K562 (cell line): ENCODE data around the gene MED29. TPM values are rescaled to one million over a fixed set of nuclear protein-coding genes. Genes with fewer than 3 reads are reported as not detected.

Experiments
- ATAC-seq: fragments of 200-7000 bp; cut with Tn5 transposase; 3 replicates; pipeline ENCODE4 v1.9.1; 2020; ENCODE audit warnings: moderate library complexity
- BruUV-seq: library from RNA; stranded (reverse); fragments of 400-500 nt; replicated peaks from 2 replicates; lab custom pipeline; 2021; lab: Mats Ljungman, UMichigan
- CTCF ChIA-PET: fragments of 300-600 bp; formaldehyde crosslinking; extraction: SDS; loops from one replicate; lab custom pipeline; 2021; ENCODE audit warnings: low intra/inter-chr PET ratio; lab: Yijun Ruan, JAX
- POLR2A ChIA-PET: fragments of 300-600, 350-650 bp; sonication (Branson Sonifier 250); formaldehyde crosslinking; extraction: SDS; loops from one replicate; lab custom pipeline; 2021; ENCODE audit warnings: antibody characterized with exemption, inconsistent platforms; lab: Yijun Ruan, JAX
- DNase-seq, 4 experiments: peaks; one replicate each; pipeline versions ENCODE4 v3.0.0 to v3.0.0-alpha.2; 2011 to 2018; ENCODE audit warnings: low spot score in 3 of 4, mixed read lengths in 3 of 4; ENCODE audit errors: extremely low read depth in 1 of 4
- FAIRE-seq: peaks from 2 replicates; lab custom pipeline; 2011; peaks lifted over from hg19 to GRCh38; lab: Jason Lieb, UNC
- H2AFZ ChIP-seq: 2 replicates; pipeline ENCODE4 v1.6.0; 2011; ENCODE audit warnings: low read depth, low read length, control low read depth, inconsistent platforms
- H3K27ac ChIP-seq: fragments of 200-600 bp; 3 replicates; pipeline ENCODE4 v1.8.0; 2011; ENCODE audit warnings: low read depth, mild to moderate bottlenecking, control low read depth, inconsistent platforms, low read length, moderate library complexity, mixed read lengths; ENCODE audit errors: extremely low read depth
- H3K27me3 ChIP-seq, 2 experiments: fragments of 300-600 bp in 1 of 2; 2 replicates in 1 of 2; 3 replicates in 1 of 2; pipeline versions ENCODE4 v1.6.0 to v1.8.0; 2011; ENCODE audit warnings: inconsistent platforms in 2 of 2, low read length in 2 of 2, mild to moderate bottlenecking in 1 of 2, mixed read lengths in 1 of 2, moderate library complexity in 1 of 2; ENCODE audit not compliant: control insufficient read depth in 2 of 2, insufficient read depth in 2 of 2
- H3K36me3 ChIP-seq: fragments of 300-600 bp; 3 replicates; pipeline ENCODE4 v1.8.0; 2011; ENCODE audit warnings: mild to moderate bottlenecking, low read length, inconsistent platforms; ENCODE audit not compliant: control insufficient read depth, insufficient read depth
- H3K4me1 ChIP-seq, 2 experiments: fragments of 200-600 bp in 1 of 2; replicated peaks in 1 of 2; 2 replicates in 1 of 2; 3 replicates in 1 of 2; pipeline versions ENCODE4 v1.5.1 to v1.8.0; 2011; ENCODE audit warnings: inconsistent platforms in 2 of 2, low read length in 2 of 2, mild to moderate bottlenecking in 1 of 2, mixed read lengths in 1 of 2, moderate library complexity in 1 of 2; ENCODE audit not compliant: control insufficient read depth in 2 of 2, insufficient read depth in 2 of 2
- H3K4me2 ChIP-seq: 2 replicates; pipeline ENCODE4 v1.6.1; 2011; ENCODE audit warnings: low read length, control low read depth, inconsistent platforms, mixed read lengths; ENCODE audit not compliant: insufficient read depth
- H3K4me3 ChIP-seq: fragments of 200-600 bp; sonication (generic), shearing (Covaris generic); 2 replicates; pipeline ENCODE4 v1.5.1; 2016; ENCODE audit warnings: control low read depth, inconsistent platforms
- H3K79me2 ChIP-seq: fragments of 200-600 bp; 3 replicates; pipeline ENCODE4 v1.8.0; 2011; ENCODE audit warnings: low read length, inconsistent platforms; ENCODE audit not compliant: control insufficient read depth, insufficient read depth
- H3K9ac ChIP-seq, 2 experiments: 2 replicates each; pipeline versions ENCODE4 v1.6.0 to v1.6.1; 2011; ENCODE audit warnings: low read depth in 2 of 2, low read length in 2 of 2, control low read depth in 1 of 2, inconsistent platforms in 1 of 2, mild to moderate bottlenecking in 1 of 2, mixed read lengths in 1 of 2; ENCODE audit not compliant: insufficient read depth in 1 of 2
- H3K9me1 ChIP-seq: one replicate; pipeline ENCODE4 v1.6.0; 2011; ENCODE audit warnings: inconsistent platforms, mild to moderate bottlenecking, low read length, moderate library complexity; ENCODE audit not compliant: control insufficient read depth, insufficient read depth
- H3K9me3 ChIP-seq: replicated peaks from 2 replicates; pipeline ENCODE4 v1.5.1; 2011; ENCODE audit warnings: low read depth, low read length, inconsistent platforms; ENCODE audit not compliant: control insufficient read depth, insufficient read depth
- H4K20me1 ChIP-seq: replicated peaks from 2 replicates; pipeline ENCODE4 v1.6.1; 2011; ENCODE audit warnings: low read length, inconsistent platforms, mixed read lengths; ENCODE audit not compliant: control insufficient read depth, insufficient read depth
- ARHGAP35 ChIP-seq: fragments of 450-650 bp; IDR thresholded peaks from 2 replicates; pipeline ENCODE4 v1.6.1; 2018; ENCODE audit not compliant: partially characterized antibody
- EGR1 ChIP-seq: fragments of 450-650 bp; conservative IDR thresholded peaks from 2 replicates; pipeline ENCODE4 v1.6.1; 2017; ENCODE audit warnings: mild to moderate bottlenecking
- GATA2 ChIP-seq: sonication (generic); formaldehyde crosslinking; IDR thresholded peaks from 2 replicates; pipeline ENCODE4 v1.4.0; 2020; ENCODE audit warnings: mild to moderate bottlenecking, missing genetic modification reagents
- MAFF ChIP-seq: IDR thresholded peaks from 2 replicates; pipeline ENCODE4 v1.6.1; 2012; ENCODE audit warnings: low read length, improper control_type of control experiment
- MCM2 ChIP-seq: fragments of 450-650 bp; IDR thresholded peaks from 2 replicates; pipeline ENCODE4 v1.6.1; 2017; ENCODE audit warnings: low read depth, mild to moderate bottlenecking
- MEIS2 ChIP-seq: fragments of 450-650 bp; IDR thresholded peaks from 2 replicates; pipeline ENCODE4 v1.6.1; 2014; ENCODE audit warnings: mild to moderate bottlenecking; ENCODE audit not compliant: partially characterized antibody
- NFE2 ChIP-seq: IDR thresholded peaks from 2 replicates; pipeline ENCODE4 v1.6.1; 2014; ENCODE audit warnings: antibody characterized with exemption, low read depth
- RNF2 ChIP-seq: sonication (generic); IDR thresholded peaks from 2 replicates; pipeline ENCODE4 v1.6.1; 2016
- SMAD3 ChIP-seq: fragments of 450-650 bp; formaldehyde crosslinking; conservative IDR thresholded peaks from 2 replicates; pipeline ENCODE4 v1.4.0; 2020; ENCODE audit warnings: mild to moderate bottlenecking
- SMARCA4 ChIP-seq: fragments of 450-650 bp; IDR thresholded peaks from 2 replicates; pipeline ENCODE4 v1.6.1; 2016
- STAG1 ChIP-seq: sonication (generic); formaldehyde crosslinking; IDR thresholded peaks from 2 replicates; pipeline ENCODE4 v1.5.0; 2020; ENCODE audit warnings: missing genetic modification reagents, borderline replicate concordance
- ZNF316 ChIP-seq: fragments of 450-650 bp; IDR thresholded peaks from 2 replicates; pipeline ENCODE4 v1.6.1; 2016
- ZNF75A ChIP-seq: fragments of 450-650 bp; formaldehyde crosslinking; IDR thresholded peaks from 2 replicates; pipeline ENCODE4 v1.4.0; 2020; ENCODE audit warnings: mild to moderate bottlenecking
- WGBS: fragments of 100-300 bp; shearing (Covaris generic); methylation state at CpG from one replicate; pipeline ENCODE4 v1.1.6; 2016; ENCODE audit warnings: low coverage, mixed read lengths; ENCODE audit not compliant: insufficient coverage; ENCODE audit errors: missing lambda C conversion rate; 5-methylcytosine and 5-hydroxymethylcytosine counted together
- in situ Hi-C: fragments of 300-500 bp; cut with MboI; formaldehyde crosslinking; loops from 4 replicates; pipeline ENCODE4 v1.15.0; 2018; ENCODE audit warnings: inconsistent platforms, mixed read lengths
- intact Hi-C: fragments of 100-400 bp; cut with micrococcal nuclease; formaldehyde crosslinking; loops from 2 replicates; pipeline ENCODE4 v1.14.2; 2022
- polyA plus RNA-seq, 8 experiments: library from polyadenylated mRNA; depleted of rRNA in 4 of 8; stranded (reverse) in 5 of 8; unstranded in 3 of 8; fragments of >200 nt; fragmentation: Nextera tagmentation in 2 of 8; fragmentation: Illumina TruSeq in 1 of 8; extraction: Ambion mirVana in 2 of 8; extraction: Trizol in 1 of 8; gene quantifications; 2 replicates each; pipeline versions ENCODE4 v1.2.1 to v1.2.3, GENCODE V29; 2011 to 2014; ENCODE audit warnings: inconsistent platforms in 1 of 8, missing spikeins in 1 of 8
- total RNA-seq, 7 experiments: library from RNA; depleted of rRNA in 6 of 7; stranded (reverse); fragments of >200 nt in 6 of 7; fragmentation: Illumina TruSeq in 2 of 7; extraction: Trizol in 2 of 7; gene quantifications; 2 replicates each; pipeline versions ENCODE4 v1.2.1 to v1.2.3, GENCODE V29; 2011 to 2021; ENCODE audit warnings: low replicate concordance in 1 of 7
- TF ChIP-seq, protein P1 (sequence below): fragments of 450-650 bp; IDR thresholded peaks from 2 replicates; pipeline ENCODE4 v1.6.1; 2017; ENCODE audit warnings: antibody characterized with exemption, mild to moderate bottlenecking
- TF ChIP-seq, protein P2 (sequence below): IDR thresholded peaks from 2 replicates; pipeline ENCODE4 v1.6.1; 2012; ENCODE audit warnings: low read depth, low read length, improper control_type of control experiment, borderline replicate concordance
- TF ChIP-seq, protein P3 (sequence below), 2 experiments: IDR thresholded peaks; 2 replicates each; pipeline ENCODE4 v1.6.1; 2011; ENCODE audit warnings: borderline replicate concordance in 1 of 2, control low read depth in 1 of 2, low read depth in 1 of 2, low read length in 1 of 2, mild to moderate bottlenecking in 1 of 2, mixed read lengths in 1 of 2, moderate library complexity in 1 of 2; ENCODE audit not compliant: insufficient read depth in 1 of 2, insufficient read length in 1 of 2, poor library complexity in 1 of 2, severe bottlenecking in 1 of 2; ENCODE audit errors: extremely low read depth in 1 of 2

MED29 gene
- total and polyA plus RNA-seq, 9 of the 15 experiments (the other 6 are each of a cell fraction or from before 2014, with no cell fraction given) = 1.8 to 22.6 (median 12.4) TPM

DNA sequence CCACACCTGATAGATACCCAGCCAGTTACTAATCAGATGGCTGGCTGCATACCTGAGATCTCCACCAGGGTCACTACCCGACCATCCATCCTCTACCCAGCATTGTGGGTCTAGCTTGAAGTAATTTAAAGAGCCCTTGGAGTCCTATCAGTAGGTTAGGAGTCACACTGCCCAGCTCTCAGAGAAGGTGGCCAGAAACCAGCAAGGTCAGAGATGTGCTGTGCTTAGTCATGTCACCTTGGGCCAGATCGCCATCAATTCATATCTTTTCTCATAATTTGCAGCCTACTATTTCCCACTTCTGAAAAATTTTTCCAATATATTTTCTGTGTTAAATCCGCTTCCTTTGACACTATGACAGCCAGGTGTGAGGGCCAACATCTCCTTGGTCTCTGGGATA is 35.1 kb upstream of the MED29 start:
- no TSS peak for BruUV-seq
- Histone ChIP-seq H3K79me2 (peaks cover 62% of the 10 kb centered on the region), H3K9ac (peak overlapping the region; percentile 46 to 84; a peak in 1 of 4 replicates), H3K27me3 (no peaks in the 10 kb centered on the region), H4K20me1 (peaks cover 13% of the 10 kb centered on the region; the same call in 1 of the 2 replicates), H2AFZ (no peak overlapping the region), H3K36me3 (peaks cover 92% of the 10 kb centered on the region), H3K9me1 (no peaks in the 10 kb centered on the region), H3K4me1 (peaks cover 13 to 42% of the 10 kb centered on the region in 2 experiments), H3K4me2 (peak overlapping the region; percentile 65), H3K9me3 (no peaks in the 10 kb centered on the region), H3K27ac (peak overlapping the region; percentile 70), H3K4me3 (0 out of 2 replicates have a peak overlapping the region, but pooled peaks have one; percentile 21)
- WGBS = 6% methylated on average over 3 of the region's 3 CpGs
- ChIA-PET POLR2A (interaction anchor here (0.9 to 2.4 kb wide), 6 partner anchors 7 to 201 kb away, joined by 3 to 10 read pairs (median 6); partner anchors contain the start of genes MED29 and PAF1), CTCF (no interaction called here)
- in situ Hi-C loops = no loop called here
- FAIRE-seq (peak; percentile 78), DNase-seq (peak in 2 of 4 experiments; percentile 47 to 59), ATAC-seq (peak; percentile 66)
- intact Hi-C loops = no loop called here
- 0 out of 2 replicates have a peak, but pooled peaks have one; percentile 24 for TF ChIP-seq SMARCA4
- TF ChIP-seq STAG1 (CRISPR knock-in tag) = no peak
- TF ChIP-seq RNF2 = no peak
- no peak for TF ChIP-seq ARHGAP35
- TF ChIP-seq MCM2 = no peak
- no peak for TF ChIP-seq SMAD3 (CRISPR knock-in tag)
- no peak for TF ChIP-seq MEIS2
- TF ChIP-seq MAFF = peak; percentile 48; the same call in 1 of the 2 replicates
- no peak for TF ChIP-seq EGR1
- peak; percentile 48 for TF ChIP-seq ZNF316
- TF ChIP-seq, protein P1, sequence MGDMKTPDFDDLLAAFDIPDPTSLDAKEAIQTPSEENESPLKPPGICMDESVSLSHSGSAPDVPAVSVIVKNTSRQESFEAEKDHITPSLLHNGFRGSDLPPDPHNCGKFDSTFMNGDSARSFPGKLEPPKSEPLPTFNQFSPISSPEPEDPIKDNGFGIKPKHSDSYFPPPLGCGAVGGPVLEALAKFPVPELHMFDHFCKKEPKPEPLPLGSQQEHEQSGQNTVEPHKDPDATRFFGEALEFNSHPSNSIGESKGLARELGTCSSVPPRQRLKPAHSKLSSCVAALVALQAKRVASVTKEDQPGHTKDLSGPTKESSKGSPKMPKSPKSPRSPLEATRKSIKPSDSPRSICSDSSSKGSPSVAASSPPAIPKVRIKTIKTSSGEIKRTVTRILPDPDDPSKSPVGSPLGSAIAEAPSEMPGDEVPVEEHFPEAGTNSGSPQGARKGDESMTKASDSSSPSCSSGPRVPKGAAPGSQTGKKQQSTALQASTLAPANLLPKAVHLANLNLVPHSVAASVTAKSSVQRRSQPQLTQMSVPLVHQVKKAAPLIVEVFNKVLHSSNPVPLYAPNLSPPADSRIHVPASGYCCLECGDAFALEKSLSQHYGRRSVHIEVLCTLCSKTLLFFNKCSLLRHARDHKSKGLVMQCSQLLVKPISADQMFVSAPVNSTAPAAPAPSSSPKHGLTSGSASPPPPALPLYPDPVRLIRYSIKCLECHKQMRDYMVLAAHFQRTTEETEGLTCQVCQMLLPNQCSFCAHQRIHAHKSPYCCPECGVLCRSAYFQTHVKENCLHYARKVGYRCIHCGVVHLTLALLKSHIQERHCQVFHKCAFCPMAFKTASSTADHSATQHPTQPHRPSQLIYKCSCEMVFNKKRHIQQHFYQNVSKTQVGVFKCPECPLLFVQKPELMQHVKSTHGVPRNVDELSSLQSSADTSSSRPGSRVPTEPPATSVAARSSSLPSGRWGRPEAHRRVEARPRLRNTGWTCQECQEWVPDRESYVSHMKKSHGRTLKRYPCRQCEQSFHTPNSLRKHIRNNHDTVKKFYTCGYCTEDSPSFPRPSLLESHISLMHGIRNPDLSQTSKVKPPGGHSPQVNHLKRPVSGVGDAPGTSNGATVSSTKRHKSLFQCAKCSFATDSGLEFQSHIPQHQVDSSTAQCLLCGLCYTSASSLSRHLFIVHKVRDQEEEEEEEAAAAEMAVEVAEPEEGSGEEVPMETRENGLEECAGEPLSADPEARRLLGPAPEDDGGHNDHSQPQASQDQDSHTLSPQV = 0 out of 2 replicates have a peak, but pooled peaks have one; percentile 9
- TF ChIP-seq, protein P2, sequence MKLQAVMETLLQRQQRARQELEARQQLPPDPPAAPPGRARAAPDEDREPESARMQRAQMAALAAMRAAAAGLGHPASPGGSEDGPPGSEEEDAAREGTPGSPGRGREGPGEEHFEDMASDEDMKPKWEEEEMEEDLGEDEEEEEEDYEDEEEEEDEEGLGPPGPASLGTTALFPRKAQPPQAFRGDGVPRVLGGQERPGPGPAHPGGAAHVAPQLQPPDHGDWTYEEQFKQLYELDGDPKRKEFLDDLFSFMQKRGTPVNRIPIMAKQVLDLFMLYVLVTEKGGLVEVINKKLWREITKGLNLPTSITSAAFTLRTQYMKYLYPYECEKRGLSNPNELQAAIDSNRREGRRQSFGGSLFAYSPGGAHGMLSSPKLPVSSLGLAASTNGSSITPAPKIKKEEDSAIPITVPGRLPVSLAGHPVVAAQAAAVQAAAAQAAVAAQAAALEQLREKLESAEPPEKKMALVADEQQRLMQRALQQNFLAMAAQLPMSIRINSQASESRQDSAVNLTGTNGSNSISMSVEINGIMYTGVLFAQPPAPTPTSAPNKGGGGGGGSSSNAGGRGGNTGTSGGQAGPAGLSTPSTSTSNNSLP = no peak
- no peak for TF ChIP-seq ZNF75A (CRISPR knock-in tag)
- TF ChIP-seq, protein P3, sequence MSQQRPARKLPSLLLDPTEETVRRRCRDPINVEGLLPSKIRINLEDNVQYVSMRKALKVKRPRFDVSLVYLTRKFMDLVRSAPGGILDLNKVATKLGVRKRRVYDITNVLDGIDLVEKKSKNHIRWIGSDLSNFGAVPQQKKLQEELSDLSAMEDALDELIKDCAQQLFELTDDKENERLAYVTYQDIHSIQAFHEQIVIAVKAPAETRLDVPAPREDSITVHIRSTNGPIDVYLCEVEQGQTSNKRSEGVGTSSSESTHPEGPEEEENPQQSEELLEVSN (IDR thresholded peaks at IDR 0.05; ENCODE audit: borderline replicate concordance in 1 of 2, extremely low read depth in 1 of 2, insufficient read depth in 1 of 2, insufficient read length in 1 of 2, low read depth in 1 of 2, low read length in 1 of 2, poor library complexity in 1 of 2, severe bottlenecking in 1 of 2) = no peak
- 0 out of 2 replicates have a peak, but pooled peaks have one; percentile 18 for TF ChIP-seq GATA2 (CRISPR knock-in tag)
- peak; percentile 75 for TF ChIP-seq NFE2
